IMR-90 (cell line): ENCODE data around the gene KRTAP5-6. TPM values are rescaled to one million over a fixed set of nuclear protein-coding genes. Genes with fewer than 3 reads are reported as not detected.

Experiments
- ATAC-seq: fragments of 200-7000 bp; cut with Tn5 transposase; 2 replicates; pipeline ENCODE4 v1.9.1; 2020; ENCODE audit warnings: low read depth, mild to moderate bottlenecking, moderate library complexity
- BruUV-seq: library from RNA; stranded (reverse); fragments of 400-500 nt; replicated peaks from 2 replicates; lab custom pipeline; 2021; lab: Mats Ljungman, UMichigan
- CTCF ChIA-PET: fragments of 300-600 bp; formaldehyde crosslinking; extraction: SDS; loops from one replicate; lab custom pipeline; 2021; ENCODE audit warnings: antibody characterized with exemption; lab: Yijun Ruan, JAX
- POLR2A ChIA-PET: fragments of 300-600 bp; sonication (Branson Sonifier 250); formaldehyde crosslinking; loops from one replicate; lab custom pipeline; 2022; ENCODE audit warnings: antibody characterized with exemption; ENCODE audit not compliant: unreplicated experiment; lab: Charles Lee
- DNase-seq: peaks from one replicate; pipeline ENCODE4 v3.0.0; 2013
- H2AFZ ChIP-seq: replicated peaks from 2 replicates; pipeline ENCODE3; 2013; ENCODE audit warnings: low read length, mild to moderate bottlenecking; ENCODE audit not compliant: poor library complexity
- H2AK5ac ChIP-seq: 2 replicates; pipeline ENCODE4 v1.6.1; 2013; ENCODE audit warnings: low read depth, low read length, inconsistent platforms
- H2AK9ac ChIP-seq: replicated peaks from 2 replicates; pipeline ENCODE3; 2013; ENCODE audit warnings: mild to moderate bottlenecking, low read depth, low read length, moderate library complexity; ENCODE audit not compliant: poor library complexity
- H2BK120ac ChIP-seq: 2 replicates; pipeline ENCODE4 v1.6.1; 2013; ENCODE audit warnings: low read depth, low read length, inconsistent platforms
- H2BK15ac ChIP-seq: 3 replicates; pipeline ENCODE4 v1.6.1; 2013; ENCODE audit warnings: low read depth, low read length, inconsistent platforms
- H2BK20ac ChIP-seq: 2 replicates; pipeline ENCODE4 v1.6.1; 2013; ENCODE audit warnings: low read depth, mild to moderate bottlenecking, inconsistent platforms, low read length, moderate library complexity
- H2BK5ac ChIP-seq: 2 replicates; pipeline ENCODE4 v1.6.1; 2013; ENCODE audit warnings: mild to moderate bottlenecking, low read depth, low read length, inconsistent platforms; ENCODE audit not compliant: poor library complexity, severe bottlenecking
- H3K14ac ChIP-seq: replicated peaks from 2 replicates; pipeline ENCODE4 v1.6.1; 2013; ENCODE audit warnings: low read depth, low read length, inconsistent platforms
- H3K18ac ChIP-seq: 2 replicates; pipeline ENCODE4 v1.6.1; 2013; ENCODE audit warnings: low read depth, low read length, control low read depth
- H3K23ac ChIP-seq: 2 replicates; pipeline ENCODE4 v1.6.1; 2013; ENCODE audit warnings: low read depth, low read length, inconsistent platforms
- H3K27ac ChIP-seq: 2 replicates; pipeline ENCODE4 v1.5.1; 2013; ENCODE audit warnings: mild to moderate bottlenecking, control low read depth, low read length; ENCODE audit not compliant: insufficient read depth
- H3K27me3 ChIP-seq: 2 replicates; pipeline ENCODE4 v1.6.1; 2013; ENCODE audit warnings: low read length; ENCODE audit not compliant: control insufficient read depth, insufficient read depth
- H3K36me3 ChIP-seq: 2 replicates; pipeline ENCODE4 v1.6.1; 2013; ENCODE audit warnings: low read length, mixed read lengths; ENCODE audit not compliant: control insufficient read depth, insufficient read depth
- H3K4ac ChIP-seq: 2 replicates; pipeline ENCODE4 v1.6.1; 2013; ENCODE audit warnings: low read depth, low read length, inconsistent platforms
- H3K4me1 ChIP-seq: 2 replicates; pipeline ENCODE4 v1.6.1; 2013; ENCODE audit warnings: low read length, mixed read lengths; ENCODE audit not compliant: control insufficient read depth, insufficient read depth
- H3K4me2 ChIP-seq: 2 replicates; pipeline ENCODE4 v1.6.1; 2013; ENCODE audit warnings: low read depth, mild to moderate bottlenecking, control low read depth, low read length, moderate library complexity
- H3K4me3 ChIP-seq: 2 replicates; pipeline ENCODE4 v1.5.1; 2013; ENCODE audit warnings: low read depth, mild to moderate bottlenecking, control low read depth, low read length, moderate library complexity; ENCODE audit not compliant: insufficient read depth
- H3K56ac ChIP-seq: 2 replicates; pipeline ENCODE4 v1.6.1; 2013; ENCODE audit warnings: low read length, inconsistent platforms; ENCODE audit not compliant: insufficient read depth; ENCODE audit errors: extremely low read depth
- H3K79me1 ChIP-seq, 2 experiments: 2 replicates each; pipeline ENCODE4 v1.6.1; 2013; ENCODE audit warnings: low read length in 2 of 2, inconsistent platforms in 1 of 2, low read depth in 1 of 2
- H3K9ac ChIP-seq: 2 replicates; pipeline ENCODE4 v1.6.1; 2013; ENCODE audit warnings: low read depth, low read length, control low read depth
- H3K9me1 ChIP-seq: 2 replicates; pipeline ENCODE4 v1.6.1; 2013; ENCODE audit warnings: low read length, inconsistent platforms; ENCODE audit not compliant: insufficient read depth
- H3K9me3 ChIP-seq: 2 replicates; pipeline ENCODE4 v1.6.1; 2013; ENCODE audit warnings: low read length; ENCODE audit not compliant: control insufficient read depth, insufficient read depth
- H4K20me1 ChIP-seq: 2 replicates; pipeline ENCODE4 v1.6.1; 2013; ENCODE audit warnings: low read length, inconsistent platforms; ENCODE audit not compliant: insufficient read depth
- H4K5ac ChIP-seq: 2 replicates; pipeline ENCODE4 v1.6.1; 2013; ENCODE audit warnings: mild to moderate bottlenecking, low read depth, low read length, control low read depth
- H4K8ac ChIP-seq, 2 experiments: 2 replicates each; pipeline ENCODE4 v1.6.1; 2013; ENCODE audit warnings: low read depth in 2 of 2, low read length in 2 of 2, control low read depth in 1 of 2, inconsistent platforms in 1 of 2
- H4K91ac ChIP-seq: 2 replicates; pipeline ENCODE4 v1.6.1; 2013; ENCODE audit warnings: low read depth, low read length, inconsistent platforms; ENCODE audit not compliant: insufficient read depth
- CEBPB ChIP-seq: IDR thresholded peaks from 2 replicates; pipeline ENCODE4 v1.6.1; 2012; ENCODE audit warnings: low read depth, low read length, improper control_type of control experiment
- CHD1 ChIP-seq: IDR thresholded peaks from 2 replicates; pipeline ENCODE4 v1.6.1; 2012; ENCODE audit warnings: low read depth, low read length, improper control_type of control experiment
- CTCF ChIP-seq: conservative IDR thresholded peaks from 2 replicates; pipeline ENCODE4 v1.5.1; 2012; ENCODE audit warnings: mild to moderate bottlenecking, low read depth, low read length, improper control_type of control experiment
- ELK1 ChIP-seq: fragments of 150-350 bp; IDR thresholded peaks from 2 replicates; pipeline ENCODE4 v1.6.1; 2016; ENCODE audit warnings: low read depth, mild to moderate bottlenecking, low read length, moderate library complexity, borderline replicate concordance
- FOS ChIP-seq: fragments of 150-350 bp; IDR thresholded peaks from 2 replicates; pipeline ENCODE4 v1.6.1; 2016; ENCODE audit warnings: low read depth, low read length
- MAFK ChIP-seq: IDR thresholded peaks from 2 replicates; pipeline ENCODE4 v1.6.1; 2012; ENCODE audit warnings: low read depth, low read length, improper control_type of control experiment
- MAZ ChIP-seq: IDR thresholded peaks from 2 replicates; pipeline ENCODE4 v1.6.1; 2012; ENCODE audit warnings: low read depth, mild to moderate bottlenecking, low read length, improper control_type of control experiment, moderate library complexity, borderline replicate concordance
- NFE2L2 ChIP-seq: fragments of 150-350 bp; IDR thresholded peaks from 2 replicates; pipeline ENCODE4 v1.6.1; 2016; ENCODE audit warnings: low read depth, mild to moderate bottlenecking, low read length
- RAD21 ChIP-seq: IDR thresholded peaks from 2 replicates; pipeline ENCODE4 v1.6.1; 2012; ENCODE audit warnings: low read length, improper control_type of control experiment
- RCOR1 ChIP-seq: IDR thresholded peaks from 2 replicates; pipeline ENCODE4 v1.6.1; 2012; ENCODE audit warnings: mild to moderate bottlenecking, low read length, improper control_type of control experiment; ENCODE audit not compliant: insufficient replicate concordance
- SMC3 ChIP-seq: fragments of 150-350 bp; IDR thresholded peaks from 2 replicates; pipeline ENCODE4 v1.6.1; 2016; ENCODE audit warnings: low read depth, mild to moderate bottlenecking, antibody characterized with exemption, low read length, moderate library complexity
- USF2 ChIP-seq: fragments of 150-350 bp; IDR thresholded peaks from 2 replicates; pipeline ENCODE4 v1.6.1; 2017; ENCODE audit warnings: mild to moderate bottlenecking, antibody characterized with exemption, low read length, low read depth
- WGBS, 2 experiments: methylation state at CpG; one replicate each; pipeline versions ENCODE4 v1.1.5 to v1.1.7; 2013; ENCODE audit warnings: missing lambda C conversion rate in 2 of 2; ENCODE audit not compliant: insufficient read length in 1 of 2; ENCODE audit errors: extremely low coverage in 2 of 2; 5-methylcytosine and 5-hydroxymethylcytosine counted together
- dilution Hi-C: fragments of 300-500 bp; cut with HindIII; formaldehyde crosslinking; loops from one replicate; pipeline ENCODE4 v1.14.3; 2018; ENCODE audit warnings: low sequenced_read_pairs; ENCODE audit not compliant: unreplicated experiment
- in situ Hi-C: fragments of 300-500 bp; cut with MboI; formaldehyde crosslinking; loops from 3 replicates; pipeline ENCODE4 v1.14.3; 2019; ENCODE audit warnings: low sequenced_read_pairs, inconsistent platforms, mixed read lengths
- intact Hi-C: fragments of 100-400 bp; cut with micrococcal nuclease; formaldehyde crosslinking; loops from 2 replicates; pipeline ENCODE4 v1.10.0; 2022
- polyA plus RNA-seq, 3 experiments: library from polyadenylated mRNA; depleted of rRNA; stranded (reverse); fragments of >200 nt; gene quantifications; 2 replicates each; pipeline ENCODE4 v1.2.3, GENCODE V29; 2012; ENCODE audit warnings: low replicate concordance in 1 of 3
- total RNA-seq: library from RNA; depleted of rRNA; stranded (reverse); fragments of >200 nt; gene quantifications from 2 replicates; pipeline ENCODE4 v1.2.3, GENCODE V29; 2012

KRTAP5-6 gene
- total and polyA plus RNA-seq, 2 of the 4 experiments (the other 2 are of a cell fraction), result not detected

GRCh38 chr11:1694846-1695547 lies 2.0 kb upstream of the KRTAP5-6 start:
- Histone ChIP-seq H2BK20ac (no peak overlapping the region), H2BK120ac (no peak overlapping the region), H2AFZ (no peak overlapping the region), H2BK5ac (no peak overlapping the region), H3K56ac (no peak overlapping the region), H2BK15ac (no peak overlapping the region), H3K18ac (no peak overlapping the region), H3K27me3 (peaks cover 57% of the 10 kb centered on the region), H3K4me3 (no peak overlapping the region), H3K27ac (no peak overlapping the region), H3K4ac (no peak overlapping the region), H4K91ac (no peak overlapping the region), H3K23ac (no peak overlapping the region), H3K9ac (no peak overlapping the region), H3K9me3 (no peaks in the 10 kb centered on the region; the same call in 1 of the 2 replicates), H3K79me1 (no peaks in the 10 kb centered on the region), H3K36me3 (no peaks in the 10 kb centered on the region), H3K9me1 (no peaks in the 10 kb centered on the region), H4K20me1 (no peaks in the 10 kb centered on the region), H3K14ac (no peak overlapping the region), H3K4me2 (no peak overlapping the region), H4K8ac (no peak overlapping the region), H3K4me1 (peaks cover 1% of the 10 kb centered on the region; the same call in 1 of the 2 replicates), H2AK5ac (no peak overlapping the region), H2AK9ac (no peak overlapping the region), H4K5ac (no peak overlapping the region)
- TF ChIP-seq MAFK, result no peak
- no peak for TF ChIP-seq RAD21
- TF ChIP-seq CTCF, result no peak
- TF ChIP-seq RCOR1, result no peak
- TF ChIP-seq NFE2L2, result no peak
- TF ChIP-seq CHD1, result no peak
- TF ChIP-seq CEBPB, result no peak
- TF ChIP-seq SMC3, result no peak
- TF ChIP-seq FOS, result no peak
- TF ChIP-seq USF2, result no peak
- TF ChIP-seq MAZ, result no peak
- no peak for TF ChIP-seq ELK1
- in situ Hi-C loops, result loop anchor here (5.0 kb wide), 2 partner anchors 127 to 457 kb away; no protein-coding TSS in a partner anchor
- POLR2A ChIA-PET, result no interaction called here
- BruUV-seq, result no TSS peak
- DNase-seq, result no peak
- dilution Hi-C loops, result no loop called here
- WGBS, 2 experiments, result 100% methylated on average over 4 of the region's 15 CpGs; no CpG with 5 or more reads in 1 of the 2 experiments
- CTCF ChIA-PET, result interaction anchor here (0.6 to 3.2 kb wide), 5 partner anchors 139 to 461 kb away, joined by 3 to 54 read pairs (median 4); partner anchors contain the start of gene SYT8
- ATAC-seq, result no peak
- intact Hi-C loops, result loop anchor here (1.0 kb wide), 1 partner anchor 137 kb away; no protein-coding TSS in a partner anchor
